Renal cortical epithelial cell (primary cell): Measurements from ENCODE around the gene FIBCD1. TPM values are rescaled to one million over a fixed set of nuclear protein-coding genes. Genes with fewer than 3 reads are reported as not detected.

Experiments
- DNase-seq: peaks from one replicate; pipeline ENCODE4 v3.0.0-alpha.2; 2011; ENCODE audit warnings: low read depth
- total RNA-seq: library from RNA; depleted of rRNA; stranded (reverse); fragments of >200 nt; gene quantifications from 2 replicates; pipeline ENCODE4 v1.2.3, GENCODE V29; 2014

FIBCD1 gene
- 0.52 and 7.9 TPM in 2 replicates for total RNA-seq

GRCh38 chr9:130938652-130939404 lies at the start of gene FIBCD1:
Gene FIBCD1, minus strand, starts transcription at chr9:130939247. Its CDS starts 640 bp downstream, at chr9:130938607.
- DNase-seq: no peak

- no peak for DNase-seq
Measured at GRCh38 chr9:130988400-130988747, 49.3 kb upstream of the FIBCD1 start.

GRCh38 chr9:130987738-130988399 lies 48.8 kb upstream of the FIBCD1 start:
- no peak for DNase-seq

- DNase-seq: no peak
Measured at GRCh38 chr9:130987054-130987453, 48.0 kb upstream of the FIBCD1 start.

GRCh38 chr9:130986356-130986965 lies 47.4 kb upstream of the FIBCD1 start:
- peak; percentile 43 for DNase-seq

GRCh38 chr9:130985606-130986162 lies 46.6 kb upstream of the FIBCD1 start:
- no peak for DNase-seq

- no peak for DNase-seq
Measured at GRCh38 chr9:130985029-130985428, 46.0 kb upstream of the FIBCD1 start.

- DNase-seq: no peak
Measured at GRCh38 chr9:130984521-130984920, 45.5 kb upstream of the FIBCD1 start.

- DNase-seq: no peak
Measured at GRCh38 chr9:130983970-130984369, 44.9 kb upstream of the FIBCD1 start.

GRCh38 chr9:130983359-130983670 lies 44.3 kb upstream of the FIBCD1 start:
- no peak for DNase-seq

- DNase-seq: no peak
Measured at GRCh38 chr9:130982636-130983358, 43.8 kb upstream of the FIBCD1 start.

- peak; percentile 19 for DNase-seq
Measured at GRCh38 chr9:130981756-130982137, 42.7 kb upstream of the FIBCD1 start.

GRCh38 chr9:130981002-130981755 lies 42.1 kb upstream of the FIBCD1 start:
- DNase-seq: no peak

GRCh38 chr9:130980526-130980925 lies 41.5 kb upstream of the FIBCD1 start:
- DNase-seq: no peak

GRCh38 chr9:130979591-130980385 lies 40.7 kb upstream of the FIBCD1 start:
- DNase-seq: no peak

- no peak for DNase-seq
Measured at GRCh38 chr9:130977811-130978221, 38.8 kb upstream of the FIBCD1 start.

GRCh38 chr9:130975932-130976841 lies 37.1 kb upstream of the FIBCD1 start:
- no peak for DNase-seq

GRCh38 chr9:130975156-130975555 lies 36.1 kb upstream of the FIBCD1 start:
- no peak for DNase-seq

GRCh38 chr9:130974697-130975096 lies 35.6 kb upstream of the FIBCD1 start:
- no peak for DNase-seq
